OCI-LY7 (cell line): ENCODE data around the gene RIMS4. TPM values are rescaled to one million over a fixed set of nuclear protein-coding genes. Genes with fewer than 3 reads are reported as not detected.

Experiments
- BruUV-seq: library from RNA; stranded (reverse); fragments of 400-500 nt; replicated peaks from 2 replicates; lab custom pipeline; 2021; lab: Mats Ljungman, UMichigan
- CTCF ChIA-PET: fragments of 300-600 bp; sonication (Branson Sonifier 250); formaldehyde crosslinking; loops from one replicate; lab custom pipeline; 2022; ENCODE audit warnings: antibody characterized with exemption; ENCODE audit not compliant: unreplicated experiment; lab: Charles Lee
- POLR2A ChIA-PET: fragments of 300-600 bp; sonication (Branson Sonifier 250); formaldehyde crosslinking; loops from one replicate; lab custom pipeline; 2022; ENCODE audit warnings: antibody characterized with exemption; lab: Charles Lee
- DNase-seq: peaks from one replicate; pipeline ENCODE4 v3.0.0-alpha.2; 2015; ENCODE audit warnings: low spot score
- H2AFZ ChIP-seq: fragments of 200-600 bp; sonication (generic), shearing (Covaris generic); 2 replicates; pipeline ENCODE4 v1.6.1; 2014; ENCODE audit warnings: mild to moderate bottlenecking, antibody characterized with exemption, low read length, moderate library complexity
- H3K27ac ChIP-seq: fragments of 200-600 bp; sonication (generic); 2 replicates; pipeline ENCODE4 v1.5.1; 2014; ENCODE audit warnings: mixed run types, low read depth, mild to moderate bottlenecking, moderate library complexity, low read length, inconsistent platforms; ENCODE audit not compliant: poor library complexity, severe bottlenecking
- H3K36me3 ChIP-seq: fragments of 200-600 bp; sonication (generic); 2 replicates; pipeline ENCODE4 v1.6.1; 2014; ENCODE audit warnings: mild to moderate bottlenecking, antibody characterized with exemption, low read length, moderate library complexity, mixed read lengths; ENCODE audit not compliant: insufficient read depth
- H3K4me1 ChIP-seq: fragments of 200-600 bp; sonication (generic); 2 replicates; pipeline ENCODE4 v1.5.1; 2014; ENCODE audit warnings: mild to moderate bottlenecking, low read length; ENCODE audit not compliant: insufficient read depth, poor library complexity, severe bottlenecking
- H3K4me2 ChIP-seq: fragments of 200-600 bp; sonication (generic); 2 replicates; pipeline ENCODE4 v1.6.1; 2014; ENCODE audit warnings: mild to moderate bottlenecking, low read length
- H3K4me3 ChIP-seq: fragments of 200-600 bp; sonication (generic); 2 replicates; pipeline ENCODE4 v1.5.1; 2014; ENCODE audit warnings: mild to moderate bottlenecking, low read depth, low read length; ENCODE audit not compliant: poor library complexity, severe bottlenecking
- H3K79me2 ChIP-seq: fragments of 200-600 bp; sonication (generic); 2 replicates; pipeline ENCODE4 v1.6.1; 2016; ENCODE audit warnings: low read depth, mild to moderate bottlenecking, low read length, moderate library complexity, mixed read lengths; ENCODE audit not compliant: insufficient read depth
- H3K9me2 ChIP-seq: fragments of 200-600 bp; sonication (generic); 2 replicates; pipeline ENCODE4 v1.6.1; 2016; ENCODE audit warnings: mild to moderate bottlenecking, low read length, mixed read lengths; ENCODE audit not compliant: insufficient read depth
- H3K9me3 ChIP-seq: fragments of 200-600 bp; sonication (generic); 2 replicates; pipeline ENCODE4 v1.6.1; 2014; ENCODE audit warnings: mild to moderate bottlenecking, mixed run types, low read length, mixed read lengths
- H4K20me1 ChIP-seq: fragments of 200-600 bp; sonication (generic); 2 replicates; pipeline ENCODE4 v1.6.1; 2014; ENCODE audit warnings: mild to moderate bottlenecking, antibody characterized with exemption, low read length, moderate library complexity, mixed read lengths; ENCODE audit not compliant: insufficient read depth
- CTCF ChIP-seq: fragments of 200-600 bp; sonication (generic); conservative IDR thresholded peaks from 2 replicates; pipeline ENCODE4 v1.5.1; 2014; ENCODE audit warnings: mild to moderate bottlenecking, antibody characterized with exemption, low read length, moderate library complexity, mixed read lengths
- EZH2phosphoT487 ChIP-seq: fragments of 200-600 bp; sonication (generic); IDR thresholded peaks from 2 replicates; pipeline ENCODE4 v1.6.1; 2018; ENCODE audit warnings: low read depth, borderline replicate concordance, mild to moderate bottlenecking, mixed run types, antibody characterized with exemption, low read length, moderate library complexity, mixed read lengths
- intact Hi-C: fragments of 100-400 bp; cut with micrococcal nuclease; formaldehyde crosslinking; loops from one replicate; pipeline ENCODE4 v1.10.0; 2022; ENCODE audit not compliant: unreplicated experiment
- total RNA-seq, 2 experiments: library from RNA; depleted of rRNA in 1 of 2; stranded (reverse); fragments of >200 nt in 1 of 2; shearing (Covaris generic) in 1 of 2; gene quantifications; 2 replicates each; pipeline ENCODE4 v1.2.3, GENCODE V29; 2014 to 2022

RIMS4 gene
- total RNA-seq, 2 experiments from 2014 or later: not detected

DNA sequence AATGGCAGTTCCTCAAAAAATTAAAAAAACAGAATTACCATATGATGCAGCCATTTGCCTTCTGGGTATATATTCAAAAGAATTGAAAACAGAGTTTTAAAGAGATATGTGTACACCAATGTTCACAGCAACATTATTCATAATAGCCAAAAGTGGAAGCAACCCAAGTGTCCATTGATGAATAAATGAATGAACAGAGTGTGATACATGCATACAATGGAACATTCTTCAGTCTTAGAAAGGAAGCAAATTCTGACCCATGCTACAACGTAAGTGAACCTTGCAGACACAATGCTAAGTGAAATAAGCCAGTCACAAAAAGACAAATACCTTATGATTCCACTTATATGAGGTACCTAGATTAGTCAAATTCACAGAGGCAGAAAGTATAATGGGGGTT is 40.5 kb upstream of the RIMS4 start:
- CTCF ChIA-PET: no interaction called here
- DNase-seq: no peak
- H2AFZ ChIP-seq: no peak overlapping the region
- TF ChIP-seq EZH2phosphoT487 (no peak), CTCF (no peak)
- H4K20me1 ChIP-seq: no peaks in the 10 kb centered on the region
- no peak overlapping the region for H3K4me3 ChIP-seq
- H3K4me1 ChIP-seq: no peaks in the 10 kb centered on the region
- no peaks in the 10 kb centered on the region for H3K9me2 ChIP-seq
- no peak overlapping the region for H3K27ac ChIP-seq
- intact Hi-C loops: no loop called here
- no peaks in the 10 kb centered on the region for H3K36me3 ChIP-seq
- no peaks in the 10 kb centered on the region for H3K9me3 ChIP-seq
- H3K4me2 ChIP-seq: no peak overlapping the region
- no peaks in the 10 kb centered on the region for H3K79me2 ChIP-seq
- POLR2A ChIA-PET: no interaction called here
- BruUV-seq: no TSS peak

GRCh38 chr20:44850272-44850671 is 39.9 kb upstream of the RIMS4 start:
- no peaks in the 10 kb centered on the region for H3K9me3 ChIP-seq
- TF ChIP-seq CTCF: no peak
- no peak for TF ChIP-seq EZH2phosphoT487
- ChIA-PET POLR2A (no interaction called here), CTCF (no interaction called here)
- H3K79me2 ChIP-seq: no peaks in the 10 kb centered on the region
- no peaks in the 10 kb centered on the region for H4K20me1 ChIP-seq
- no peaks in the 10 kb centered on the region for H3K9me2 ChIP-seq
- DNase-seq: no peak
- H3K4me1 ChIP-seq: no peaks in the 10 kb centered on the region
- intact Hi-C loops: no loop called here
- no peak overlapping the region for H2AFZ ChIP-seq
- no peak overlapping the region for H3K27ac ChIP-seq
- H3K4me3 ChIP-seq: no peak overlapping the region
- H3K4me2 ChIP-seq: no peak overlapping the region
- no TSS peak for BruUV-seq
- no peaks in the 10 kb centered on the region for H3K36me3 ChIP-seq

GRCh38 chr20:44849703-44850102 is 39.4 kb upstream of the RIMS4 start:
- no peaks in the 10 kb centered on the region for H3K36me3 ChIP-seq
- no peaks in the 10 kb centered on the region for H3K4me1 ChIP-seq
- TF ChIP-seq EZH2phosphoT487 (no peak), CTCF (0 out of 2 replicates have a peak, but pooled peaks have one; percentile 14)
- H3K27ac ChIP-seq: no peak overlapping the region
- no peaks in the 10 kb centered on the region for H3K9me2 ChIP-seq
- BruUV-seq: no TSS peak
- intact Hi-C loops: no loop called here
- H4K20me1 ChIP-seq: no peaks in the 10 kb centered on the region
- no peak overlapping the region for H3K4me3 ChIP-seq
- H3K4me2 ChIP-seq: no peak overlapping the region
- no peaks in the 10 kb centered on the region for H3K79me2 ChIP-seq
- H2AFZ ChIP-seq: no peak overlapping the region
- CTCF ChIA-PET: no interaction called here
- H3K9me3 ChIP-seq: no peaks in the 10 kb centered on the region
- no peak for DNase-seq
- POLR2A ChIA-PET: no interaction called here
